HCT116 (cell line): ENCODE data around the gene KCTD17. TPM values are rescaled to one million over a fixed set of nuclear protein-coding genes. Genes with fewer than 3 reads are reported as not detected.
A peak's percentile ranks its signal among the peaks of the same experiment; 100 is the strongest.

Experiments
- ATAC-seq: fragments of 200-7000 bp; cut with Tn5 transposase; 2 replicates; pipeline ENCODE4 v1.9.1; 2020; ENCODE audit warnings: mild to moderate bottlenecking, moderate library complexity
- BruUV-seq: library from RNA; stranded (reverse); fragments of 400-500 nt; replicated peaks from 2 replicates; lab custom pipeline; 2021; lab: Mats Ljungman, UMichigan
- CTCF ChIA-PET: fragments of 300-600 bp; sonication (Branson Sonifier 250); formaldehyde crosslinking; loops from one replicate; lab custom pipeline; 2021; ENCODE audit warnings: antibody characterized with exemption; lab: Charles Lee
- POLR2A ChIA-PET: fragments of 300-600, 350-600 bp; sonication (Branson Sonifier 250); formaldehyde crosslinking; loops from one replicate; lab custom pipeline; 2021; ENCODE audit warnings: antibody characterized with exemption; lab: Charles Lee
- RAD21 ChIA-PET, 2 experiments: fragments of 300-600 bp; sonication (Branson Sonifier 250); formaldehyde crosslinking; loops; one replicate each; lab custom pipeline; 2023; ENCODE audit warnings: low total read pairs in 2 of 2; ENCODE audit not compliant: uncharacterized antibody in 2 of 2, unreplicated experiment in 2 of 2, low non-redundant PET in 1 of 2; lab: Charles Lee
- DNase-seq: peaks from one replicate; pipeline ENCODE4 v3.0.0-alpha.2; 2010; ENCODE audit warnings: low read depth, low spot score
- H2AFZ ChIP-seq: fragments of 200-600 bp; shearing (Covaris generic), sonication (generic); 2 replicates; pipeline ENCODE4 v1.6.1; 2017; ENCODE audit warnings: low read depth, mixed run types, mixed read lengths, antibody characterized with exemption, low read length; ENCODE audit not compliant: poor library complexity, severe bottlenecking
- H3K27ac ChIP-seq: 2 replicates; pipeline ENCODE4 v1.5.1; 2012; ENCODE audit warnings: low read depth, low read length
- H3K27me3 ChIP-seq: fragments of 200-600 bp; sonication (generic); 2 replicates; pipeline ENCODE4 v1.6.1; 2016; ENCODE audit warnings: mixed run types, low read length, mixed read lengths; ENCODE audit not compliant: insufficient read depth
- H3K36me3 ChIP-seq, 2 experiments: fragments of 200-500 bp in 1 of 2; fragments of 200-600 bp in 1 of 2; sonication (Bioruptor generic) in 1 of 2; sonication (generic) in 1 of 2; 2 replicates each; pipeline versions ENCODE4 v1.5.1 to v1.6.1; 2014 to 2016; ENCODE audit warnings: low read length in 2 of 2, inconsistent platforms in 1 of 2, mixed read lengths in 1 of 2, mixed run types in 1 of 2; ENCODE audit not compliant: insufficient read depth in 2 of 2, control insufficient read depth in 1 of 2
- H3K4me1 ChIP-seq, 2 experiments: fragments of 200-600 bp in 1 of 2; sonication (generic) in 1 of 2; 2 replicates each; pipeline versions ENCODE4 v1.5.1 to v1.6.1; 2012 to 2017; ENCODE audit warnings: low read length in 2 of 2, inconsistent platforms in 1 of 2, mild to moderate bottlenecking in 1 of 2, mixed read lengths in 1 of 2, mixed run types in 1 of 2, moderate library complexity in 1 of 2; ENCODE audit not compliant: insufficient read depth in 2 of 2, control insufficient read depth in 1 of 2
- H3K4me2 ChIP-seq: fragments of 200-600 bp; sonication (generic); 2 replicates; pipeline ENCODE4 v1.6.1; 2017; ENCODE audit warnings: mixed run types, low read length, mixed read lengths
- H3K4me3 ChIP-seq, 2 experiments: fragments of 200-600 bp in 1 of 2; sonication (generic) in 1 of 2; replicated peaks in 1 of 2; 2 replicates each; pipeline ENCODE4 v1.5.1; 2011 to 2016; ENCODE audit warnings: low read length in 2 of 2, control low read depth in 1 of 2, low read depth in 1 of 2, mild to moderate bottlenecking in 1 of 2, mixed read lengths in 1 of 2, mixed run types in 1 of 2
- H3K79me2 ChIP-seq: fragments of 200-600 bp; sonication (generic); 2 replicates; pipeline ENCODE4 v1.6.1; 2017; ENCODE audit warnings: mild to moderate bottlenecking, mixed run types, low read length, moderate library complexity, mixed read lengths; ENCODE audit not compliant: insufficient read depth
- H3K9ac ChIP-seq: fragments of 200-600 bp; sonication (generic); 2 replicates; pipeline ENCODE4 v1.6.1; 2016; ENCODE audit warnings: low read length, mixed read lengths
- H3K9me2 ChIP-seq: fragments of 200-600 bp; sonication (generic), shearing (Covaris generic); 2 replicates; pipeline ENCODE4 v1.6.1; 2017; ENCODE audit warnings: mixed run types, mild to moderate bottlenecking, moderate library complexity; ENCODE audit not compliant: insufficient read depth
- H3K9me3 ChIP-seq, 2 experiments: fragments of 200-500 bp in 1 of 2; fragments of 200-600 bp in 1 of 2; sonication (Bioruptor generic) in 1 of 2; sonication (generic) in 1 of 2; 2 replicates each; pipeline ENCODE4 v1.6.1; 2014 to 2017; ENCODE audit warnings: low read length in 2 of 2, mixed read lengths in 2 of 2, inconsistent platforms in 1 of 2, low read depth in 1 of 2, mild to moderate bottlenecking in 1 of 2, mixed run types in 1 of 2, moderate library complexity in 1 of 2; ENCODE audit not compliant: control insufficient read depth in 1 of 2, insufficient read depth in 1 of 2
- H4K20me1 ChIP-seq: fragments of 200-600 bp; sonication (generic), shearing (Covaris generic); 2 replicates; pipeline ENCODE4 v1.6.1; 2017; ENCODE audit warnings: mixed run types, mild to moderate bottlenecking, moderate library complexity; ENCODE audit not compliant: insufficient read depth
- ATF3 ChIP-seq: IDR thresholded peaks from 2 replicates; pipeline ENCODE4 v1.6.1; 2012
- ELF1 ChIP-seq: IDR thresholded peaks from 2 replicates; pipeline ENCODE4 v1.6.1; 2012; ENCODE audit warnings: low read depth, borderline replicate concordance
- EZH2 ChIP-seq: fragments of 200-600 bp; sonication (generic); IDR thresholded peaks from 2 replicates; pipeline ENCODE4 v1.6.1; 2017; ENCODE audit warnings: antibody characterized with exemption, mixed run types
- EZH2phosphoT487 ChIP-seq: fragments of 200-600 bp; IDR thresholded peaks from 2 replicates; pipeline ENCODE4 v1.6.1; 2018; ENCODE audit warnings: antibody characterized with exemption, borderline replicate concordance
- MAX ChIP-seq: IDR thresholded peaks from 2 replicates; pipeline ENCODE4 v1.6.1; 2012
- POLR2AphosphoS5 ChIP-seq: IDR thresholded peaks from 2 replicates; pipeline ENCODE4 v1.6.1; 2011; ENCODE audit warnings: mild to moderate bottlenecking, low read depth, low read length, moderate library complexity
- REST ChIP-seq: IDR thresholded peaks from 2 replicates; pipeline ENCODE4 v1.6.1; 2012; ENCODE audit warnings: low read depth
- SIN3A ChIP-seq: IDR thresholded peaks from 2 replicates; pipeline ENCODE4 v1.6.1; 2012; ENCODE audit warnings: low read depth
- YY1 ChIP-seq: IDR thresholded peaks from 2 replicates; pipeline ENCODE4 v1.6.1; 2011; ENCODE audit warnings: low read length, low read depth, moderate library complexity, mild to moderate bottlenecking; ENCODE audit not compliant: insufficient replicate concordance; ENCODE audit errors: extremely low read depth
- ZNF274 ChIP-seq: fragments of 200-500 bp; sonication (Bioruptor generic); IDR thresholded peaks from 2 replicates; pipeline ENCODE4 v1.6.1; 2014; ENCODE audit warnings: mild to moderate bottlenecking, low read depth, low read length, inconsistent platforms
- intact Hi-C: fragments of 100-400 bp; cut with micrococcal nuclease; formaldehyde crosslinking; loops from 2 replicates; pipeline ENCODE4 v1.10.0; 2022
- total RNA-seq: library from RNA; stranded (reverse); gene quantifications from one replicate; pipeline ENCODE4 v1.2.1, GENCODE V29; 2021; ENCODE audit not compliant: unreplicated experiment

KCTD17 gene
- total RNA-seq, 1 experiment from 2014 or later: 23.4 TPM

- POLR2A ChIA-PET: no interaction called here
- Histone ChIP-seq H3K9me2 (no peaks in the 10 kb centered on the region), H3K27ac (peak within 1 kb of the TSS; percentile 15; the same call in 1 of the 2 replicates), H3K36me3 (no peaks in the 10 kb centered on the region), H3K4me1 (no peaks in the 10 kb centered on the region; a peak in 1 of 4 replicates), H3K27me3 (no peaks in the 10 kb centered on the region), H2AFZ (no peak within 1 kb of the TSS), H3K9me3 (no peaks in the 10 kb centered on the region), H3K79me2 (no peaks in the 10 kb centered on the region), H3K4me3 (no peak within 1 kb of the TSS), H3K4me2 (no peak within 1 kb of the TSS), H4K20me1 (no peaks in the 10 kb centered on the region), H3K9ac (no peak within 1 kb of the TSS)
- CTCF ChIA-PET: no interaction called here
- RAD21 ChIA-PET: no interaction called here
- no TSS peak for BruUV-seq
- intact Hi-C loops: no loop called here
- TF ChIP-seq SIN3A: no peak
- no peak for TF ChIP-seq MAX
- TF ChIP-seq ATF3: no peak
- no peak for TF ChIP-seq YY1
- TF ChIP-seq ELF1: no peak
- TF ChIP-seq EZH2: no peak
- TF ChIP-seq ZNF274: no peak
- no peak for TF ChIP-seq EZH2phosphoT487
- TF ChIP-seq POLR2AphosphoS5: no peak
- no peak for TF ChIP-seq REST
- DNase-seq: no peak
- 0 out of 2 replicates have a peak, but pooled peaks have one; percentile 9 for ATAC-seq
Observed at GRCh38 chr22:37109242-37109917, 57.8 kb downstream of the KCTD17 start, which contains the start of gene TMPRSS6. Gene TMPRSS6 (minus strand): TSS chr22:37109713. CDS start chr22:37103417, 6,296 bp downstream.
